ENCODE measurements around the gene RAB40C. TPM values are rescaled to one million over a fixed set of nuclear protein-coding genes. Genes with fewer than 3 reads are reported as not detected.

The RAB40C gene
- total and polyA plus RNA-seq, 2 donors (not counting 1 experiment from before 2014, with no cell fraction given): 3.2 to 11.6 TPM

GRCh38 chr16:590188-590814, 435 bp downstream of the RAB40C start:
- H3K27ac ChIP-seq (ENCODE audit: insufficient read depth, low read length): peak overlapping the region; percentile 61
- no peak for TF ChIP-seq CTCF (conservative IDR thresholded peaks at IDR 0.05 in 1 of 2, IDR thresholded peaks at IDR 0.05 in 1 of 2; ENCODE audit: low read depth in 1 of 2, low read length in 2 of 2)
- TF ChIP-seq EZH2 (IDR thresholded peaks at IDR 0.05; ENCODE audit: low read length, missing control alignments): no peak
- H4K20me1 ChIP-seq (ENCODE audit: control insufficient read depth, extremely low read depth, insufficient read depth, low read length): no peaks in the 10 kb centered on the region
- DNase-seq (ENCODE audit: low read depth in 2 of 2): peak; percentile 37 to 41
- H3K27me3 ChIP-seq (ENCODE audit: control insufficient read depth, insufficient read depth, low read length): no peaks in the 10 kb centered on the region
- H2AFZ ChIP-seq (ENCODE audit: low read length): peak overlapping the region; percentile 68
- peak overlapping the region; percentile 99 for H3K4me2 ChIP-seq (ENCODE audit: extremely low read depth, insufficient read depth, low read length)
- H3K9ac ChIP-seq (ENCODE audit: insufficient read depth, low read length): peak overlapping the region; percentile 74
- H3K79me2 ChIP-seq (ENCODE audit: control insufficient read depth, insufficient read depth, low read length): peaks cover 19% of the 10 kb centered on the region
- peak overlapping the region; percentile 57 to 88 (median 86) for H3K4me3 ChIP-seq (replicated peaks in 1 of 4; ENCODE audit: control extremely low read depth in 1 of 4, insufficient read depth in 1 of 4, low read depth in 3 of 4, low read length in 4 of 4)
- H3K9me3 ChIP-seq (ENCODE audit: control insufficient read depth, insufficient read depth, low read depth, low read length): no peaks in the 10 kb centered on the region
- H3K36me3 ChIP-seq (ENCODE audit: control insufficient read depth, insufficient read depth, low read length): no peaks in the 10 kb centered on the region
- peaks cover 16% of the 10 kb centered on the region for H3K4me1 ChIP-seq (ENCODE audit: control insufficient read depth, extremely low read depth, insufficient read depth, low read length)

DNA sequence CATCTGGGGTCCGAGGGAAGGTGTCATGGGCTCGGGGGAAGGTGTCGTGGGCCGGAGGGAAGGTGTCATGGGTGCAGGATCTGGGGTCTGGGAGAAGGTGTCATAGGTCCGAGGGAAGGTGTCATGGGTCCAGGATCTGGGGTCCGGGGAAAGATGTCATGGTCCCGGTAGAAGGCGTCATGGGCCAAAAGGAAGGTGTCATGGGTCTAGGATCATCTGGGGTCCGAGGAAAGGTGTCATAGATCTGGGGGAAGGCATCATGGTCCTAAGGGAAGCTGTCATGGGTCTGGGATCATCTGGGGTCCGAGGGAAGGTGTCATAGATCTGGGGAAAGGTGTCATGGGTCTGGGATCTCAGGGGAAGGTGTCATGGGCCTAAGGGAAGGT, 942 bp downstream of the RAB40C start:
- Histone ChIP-seq H3K79me2 (ENCODE audit: control insufficient read depth, insufficient read depth, low read length) (peaks cover 19% of the 10 kb centered on the region), H3K9me3 (ENCODE audit: control insufficient read depth, insufficient read depth, low read depth, low read length) (no peaks in the 10 kb centered on the region), H3K27ac (ENCODE audit: insufficient read depth, low read length) (peak overlapping the region; percentile 61), H3K27me3 (ENCODE audit: control insufficient read depth, insufficient read depth, low read length) (no peaks in the 10 kb centered on the region), H3K4me1 (ENCODE audit: control insufficient read depth, extremely low read depth, insufficient read depth, low read length) (peaks cover 13% of the 10 kb centered on the region), H4K20me1 (ENCODE audit: control insufficient read depth, extremely low read depth, insufficient read depth, low read length) (no peaks in the 10 kb centered on the region), H3K4me2 (ENCODE audit: extremely low read depth, insufficient read depth, low read length) (peak overlapping the region; percentile 99), H3K4me3 (replicated peaks in 1 of 4; ENCODE audit: control extremely low read depth in 1 of 4, insufficient read depth in 1 of 4, low read depth in 3 of 4, low read length in 4 of 4) (peak overlapping the region; percentile 57 to 88 (median 86)), H3K36me3 (ENCODE audit: control insufficient read depth, insufficient read depth, low read length) (no peaks in the 10 kb centered on the region), H2AFZ (ENCODE audit: low read length) (no peak overlapping the region), H3K9ac (ENCODE audit: insufficient read depth, low read length) (peak overlapping the region; percentile 74)
- TF ChIP-seq CTCF (conservative IDR thresholded peaks at IDR 0.05 in 1 of 2, IDR thresholded peaks at IDR 0.05 in 1 of 2; ENCODE audit: low read depth in 1 of 2, low read length in 2 of 2) (no peak), EZH2 (IDR thresholded peaks at IDR 0.05; ENCODE audit: low read length, missing control alignments) (no peak)
- no peak for DNase-seq (ENCODE audit: low read depth in 2 of 2)

- Histone ChIP-seq H3K4me3 (replicated peaks in 1 of 4; ENCODE audit: control extremely low read depth in 1 of 4, insufficient read depth in 1 of 4, low read depth in 3 of 4, low read length in 4 of 4) (peak overlapping the region in 3 of 4 experiments; percentile 57 to 88 (median 86)), H3K4me2 (ENCODE audit: extremely low read depth, insufficient read depth, low read length) (peak overlapping the region; percentile 99), H2AFZ (ENCODE audit: low read length) (no peak overlapping the region), H3K27ac (ENCODE audit: insufficient read depth, low read length) (no peak overlapping the region), H3K36me3 (ENCODE audit: control insufficient read depth, insufficient read depth, low read length) (no peaks in the 10 kb centered on the region), H4K20me1 (ENCODE audit: control insufficient read depth, extremely low read depth, insufficient read depth, low read length) (no peaks in the 10 kb centered on the region), H3K4me1 (ENCODE audit: control insufficient read depth, extremely low read depth, insufficient read depth, low read length) (peaks cover 12% of the 10 kb centered on the region), H3K27me3 (ENCODE audit: control insufficient read depth, insufficient read depth, low read length) (no peaks in the 10 kb centered on the region), H3K9me3 (ENCODE audit: control insufficient read depth, insufficient read depth, low read depth, low read length) (no peaks in the 10 kb centered on the region), H3K9ac (ENCODE audit: insufficient read depth, low read length) (no peak overlapping the region), H3K79me2 (ENCODE audit: control insufficient read depth, insufficient read depth, low read length) (peaks cover 22% of the 10 kb centered on the region)
- TF ChIP-seq CTCF (conservative IDR thresholded peaks at IDR 0.05 in 1 of 2, IDR thresholded peaks at IDR 0.05 in 1 of 2; ENCODE audit: low read depth in 1 of 2, low read length in 2 of 2): no peak
- no peak for TF ChIP-seq EZH2 (IDR thresholded peaks at IDR 0.05; ENCODE audit: low read length, missing control alignments)
- no peak for DNase-seq (ENCODE audit: low read depth in 2 of 2)
Measured at GRCh38 chr16:591231-591630, 1.4 kb downstream of the RAB40C start.

All from fibroblast of lung (primary cell).